ENCODE measurements around the gene GULP1. TPM values are rescaled to one million over a fixed set of nuclear protein-coding genes. Genes with fewer than 3 reads are reported as not detected.
"Not testable (repeated sequence)": the region's sequence is repeated elsewhere in the genome, so short reads cannot be mapped to it uniquely, and the experiment has no call there.

Gene GULP1
- total and polyA plus RNA-seq, 11 donors, result 1.1 to 8.3 (median 4.7) TPM

DNA sequence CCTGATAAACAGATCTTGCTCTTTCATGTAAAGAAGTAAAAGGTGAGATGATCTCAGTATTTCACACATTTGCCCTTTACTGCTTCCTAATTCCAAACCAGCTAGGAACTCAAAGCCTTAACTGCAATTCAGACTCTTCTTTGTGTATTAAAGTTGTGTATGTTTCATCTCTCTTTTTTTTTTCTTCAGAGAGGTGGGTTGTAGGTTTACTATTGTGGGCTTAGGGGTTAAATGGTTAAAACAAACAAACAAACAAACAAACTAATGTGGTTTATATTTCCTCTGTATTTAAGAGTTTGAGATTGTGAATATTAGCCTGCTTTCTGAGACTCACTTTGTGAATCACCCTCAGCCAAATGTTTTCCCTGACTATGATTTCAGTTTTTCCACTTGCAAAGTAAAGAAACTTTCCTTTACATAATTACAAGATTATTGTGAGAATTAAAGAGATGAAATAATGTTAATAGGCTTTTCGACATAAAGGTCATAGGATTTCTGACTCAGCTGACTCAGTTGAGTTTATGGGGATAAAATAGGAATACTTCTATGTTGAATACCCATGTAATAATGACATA lies 2.8 kb downstream of the GULP1 start:
- Histone ChIP-seq H3K4me1 (peaks cover 0 to 24% (median 4%) of the 10 kb centered on the region in 12 donors), H3K4me3 (peak overlapping the region in 8 of 12 donors; percentile 70 to 83 (median 78)), H3K9me3 (no peaks in the 10 kb centered on the region), H3K36me3 (no peaks in the 10 kb centered on the region), H3K27ac (peak overlapping the region in 9 of 12 donors; percentile 24 to 92 (median 82)), H3K27me3 (peaks cover 0 to 15% (median 0%) of the 10 kb centered on the region in 9 donors)
- DNase-seq (no peak), ATAC-seq (no peak)
- intact Hi-C loops (cut with DNase I), result loop anchor here in 6 of 10 donors (5.0 to 10.0 kb wide), 5 partner anchors 50 to 220 kb away; no protein-coding TSS in a partner anchor
- TF ChIP-seq POLR2A (IDR thresholded peaks at IDR 0.05), result no peak
- TF ChIP-seq, protein P1, sequence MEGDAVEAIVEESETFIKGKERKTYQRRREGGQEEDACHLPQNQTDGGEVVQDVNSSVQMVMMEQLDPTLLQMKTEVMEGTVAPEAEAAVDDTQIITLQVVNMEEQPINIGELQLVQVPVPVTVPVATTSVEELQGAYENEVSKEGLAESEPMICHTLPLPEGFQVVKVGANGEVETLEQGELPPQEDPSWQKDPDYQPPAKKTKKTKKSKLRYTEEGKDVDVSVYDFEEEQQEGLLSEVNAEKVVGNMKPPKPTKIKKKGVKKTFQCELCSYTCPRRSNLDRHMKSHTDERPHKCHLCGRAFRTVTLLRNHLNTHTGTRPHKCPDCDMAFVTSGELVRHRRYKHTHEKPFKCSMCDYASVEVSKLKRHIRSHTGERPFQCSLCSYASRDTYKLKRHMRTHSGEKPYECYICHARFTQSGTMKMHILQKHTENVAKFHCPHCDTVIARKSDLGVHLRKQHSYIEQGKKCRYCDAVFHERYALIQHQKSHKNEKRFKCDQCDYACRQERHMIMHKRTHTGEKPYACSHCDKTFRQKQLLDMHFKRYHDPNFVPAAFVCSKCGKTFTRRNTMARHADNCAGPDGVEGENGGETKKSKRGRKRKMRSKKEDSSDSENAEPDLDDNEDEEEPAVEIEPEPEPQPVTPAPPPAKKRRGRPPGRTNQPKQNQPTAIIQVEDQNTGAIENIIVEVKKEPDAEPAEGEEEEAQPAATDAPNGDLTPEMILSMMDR (IDR thresholded peaks at IDR 0.05), result no peak
- 70 to 86% (median 83%) methylated on average over 1 of the region's 1 CpG for WGBS, 4 donors

DNA sequence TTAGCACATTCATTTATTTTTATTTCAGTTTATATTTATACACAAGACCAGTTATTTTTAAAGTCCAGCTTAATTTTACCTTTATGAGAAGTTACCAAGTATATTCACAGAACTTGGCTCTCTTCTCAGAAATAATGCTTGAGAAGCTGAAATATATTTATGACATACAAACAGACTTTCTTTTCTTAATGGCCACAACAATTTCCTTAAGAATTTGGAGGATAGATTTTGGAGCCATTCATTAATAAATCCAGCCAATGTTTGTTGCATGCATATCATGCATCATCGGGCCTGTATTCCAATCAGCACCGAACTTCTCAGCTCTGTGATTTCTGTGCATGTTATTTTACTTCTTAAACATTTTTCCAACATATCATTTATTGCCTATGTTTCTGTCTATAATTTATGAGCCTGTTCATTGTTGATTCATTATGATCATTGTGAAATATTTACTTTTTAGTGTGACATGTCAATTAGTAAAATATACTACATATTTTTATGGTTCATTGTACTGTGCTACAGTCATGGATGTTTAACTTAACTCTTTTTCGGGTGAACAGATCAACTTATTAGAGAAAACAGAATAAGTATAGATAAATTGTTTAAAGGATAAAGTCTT lies 3.5 kb downstream of the GULP1 start:
- H3K27ac ChIP-seq, result no peak overlapping the region
- no peaks in the 10 kb centered on the region for H3K36me3 ChIP-seq
- ATAC-seq, result no peak
- H3K27me3 ChIP-seq, result peaks cover 0 to 15% (median 0%) of the 10 kb centered on the region in 9 donors
- H3K9me3 ChIP-seq, result no peaks in the 10 kb centered on the region
- intact Hi-C loops (cut with DNase I), result loop anchor here in 2 of 10 donors (10.0 kb wide), 2 partner anchors 50 to 220 kb away; no protein-coding TSS in a partner anchor
- peak overlapping the region in 1 of 12 donors; percentile 82 for H3K4me3 ChIP-seq
- peaks cover 0 to 24% (median 4%) of the 10 kb centered on the region in 12 donors for H3K4me1 ChIP-seq
- no peak for TF ChIP-seq POLR2A (IDR thresholded peaks at IDR 0.05)
- TF ChIP-seq, protein P1 (IDR thresholded peaks at IDR 0.05), result no peak
- WGBS, 4 donors, result 91 to 93% (median 92%) methylated on average over 3 of the region's 3 CpGs
- DNase-seq, result no peak

DNA sequence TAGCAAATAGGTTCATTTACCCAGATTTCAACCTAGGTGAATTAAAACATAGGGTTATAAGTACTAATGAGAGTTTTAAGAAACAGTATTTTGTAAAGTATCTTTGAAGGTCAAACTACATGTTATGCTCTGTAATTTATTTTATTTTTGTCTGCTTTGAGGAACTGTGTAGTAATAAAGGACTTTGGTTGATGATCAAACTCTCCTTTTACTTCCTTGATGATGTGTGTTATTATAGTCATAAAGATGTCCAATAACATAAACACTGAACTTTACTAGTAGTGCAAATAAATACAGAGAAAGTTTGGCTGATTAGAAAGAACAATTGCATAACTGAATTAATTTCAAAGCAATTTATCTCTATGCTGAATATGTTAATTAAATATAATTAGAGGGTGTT lies 6.3 kb downstream of the GULP1 start:
- TF ChIP-seq POLR2A (IDR thresholded peaks at IDR 0.05), result no peak
- TF ChIP-seq, protein P1 (IDR thresholded peaks at IDR 0.05), result no peak
- peaks cover 0 to 8% (median under 1%) of the 10 kb centered on the region in 12 donors for H3K4me1 ChIP-seq
- no peak overlapping the region for H3K27ac ChIP-seq
- ATAC-seq (no peak), DNase-seq (no peak)
- intact Hi-C loops (cut with DNase I), result loop anchor here in 2 of 10 donors (10.0 kb wide), 2 partner anchors 47 to 217 kb away; no protein-coding TSS in a partner anchor
- no peak overlapping the region for H3K4me3 ChIP-seq
- no peaks in the 10 kb centered on the region for H3K9me3 ChIP-seq
- peaks cover 0 to 1% (median 0%) of the 10 kb centered on the region in 9 donors for H3K27me3 ChIP-seq
- no peaks in the 10 kb centered on the region for H3K36me3 ChIP-seq

DNA sequence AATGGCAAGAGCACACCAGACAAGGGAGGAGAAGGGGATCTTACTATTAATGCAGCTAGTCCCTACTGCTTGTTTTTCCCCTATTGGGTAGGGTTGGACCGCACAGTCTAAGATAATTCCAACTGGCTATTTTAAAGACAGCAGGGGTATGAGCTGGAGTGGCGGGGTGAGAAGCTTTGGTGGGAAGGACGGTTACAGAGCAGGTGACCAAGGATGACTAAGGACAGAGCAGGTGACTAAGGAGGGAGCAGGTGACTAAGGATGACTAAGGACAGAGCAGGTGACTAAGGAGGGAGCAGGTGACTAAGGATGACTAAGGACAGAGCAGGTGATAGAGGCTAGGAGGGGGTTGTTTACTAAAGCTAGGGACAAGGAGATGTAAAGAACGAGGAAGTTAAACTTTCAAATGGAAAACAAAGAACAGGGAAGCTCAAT lies 7.3 kb downstream of the GULP1 start:
- H3K27me3 ChIP-seq, H3K36me3 ChIP-seq, ATAC-seq, H3K9me3 ChIP-seq, H3K27ac ChIP-seq, DNase-seq, H3K4me3 ChIP-seq, H3K4me1 ChIP-seq: not testable (repeated sequence)
- intact Hi-C loops (cut with DNase I), result loop anchor here in 2 of 10 donors (10.0 kb wide), 2 partner anchors 46 to 216 kb away; no protein-coding TSS in a partner anchor
- WGBS, 4 donors, result 95 to 98% (median 96%) methylated on average over 4 of the region's 4 CpGs
